GM12874 (cell line): ENCODE measurements around the gene GCNA.

Experiments used
- TF ChIP-seq, protein P1 (sequence below): IDR thresholded peaks from 2 replicates; pipeline ENCODE4 v1.5.1; 2011; ENCODE audit warnings: low read depth, mild to moderate bottlenecking, control low read depth, low read length, moderate library complexity; ENCODE audit not compliant: insufficient read depth

The GCNA gene

GRCh38 chrX:71545364-71545763, 32.9 kb upstream of the GCNA start:
- TF ChIP-seq, protein P1, sequence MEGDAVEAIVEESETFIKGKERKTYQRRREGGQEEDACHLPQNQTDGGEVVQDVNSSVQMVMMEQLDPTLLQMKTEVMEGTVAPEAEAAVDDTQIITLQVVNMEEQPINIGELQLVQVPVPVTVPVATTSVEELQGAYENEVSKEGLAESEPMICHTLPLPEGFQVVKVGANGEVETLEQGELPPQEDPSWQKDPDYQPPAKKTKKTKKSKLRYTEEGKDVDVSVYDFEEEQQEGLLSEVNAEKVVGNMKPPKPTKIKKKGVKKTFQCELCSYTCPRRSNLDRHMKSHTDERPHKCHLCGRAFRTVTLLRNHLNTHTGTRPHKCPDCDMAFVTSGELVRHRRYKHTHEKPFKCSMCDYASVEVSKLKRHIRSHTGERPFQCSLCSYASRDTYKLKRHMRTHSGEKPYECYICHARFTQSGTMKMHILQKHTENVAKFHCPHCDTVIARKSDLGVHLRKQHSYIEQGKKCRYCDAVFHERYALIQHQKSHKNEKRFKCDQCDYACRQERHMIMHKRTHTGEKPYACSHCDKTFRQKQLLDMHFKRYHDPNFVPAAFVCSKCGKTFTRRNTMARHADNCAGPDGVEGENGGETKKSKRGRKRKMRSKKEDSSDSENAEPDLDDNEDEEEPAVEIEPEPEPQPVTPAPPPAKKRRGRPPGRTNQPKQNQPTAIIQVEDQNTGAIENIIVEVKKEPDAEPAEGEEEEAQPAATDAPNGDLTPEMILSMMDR = no peak

DNA sequence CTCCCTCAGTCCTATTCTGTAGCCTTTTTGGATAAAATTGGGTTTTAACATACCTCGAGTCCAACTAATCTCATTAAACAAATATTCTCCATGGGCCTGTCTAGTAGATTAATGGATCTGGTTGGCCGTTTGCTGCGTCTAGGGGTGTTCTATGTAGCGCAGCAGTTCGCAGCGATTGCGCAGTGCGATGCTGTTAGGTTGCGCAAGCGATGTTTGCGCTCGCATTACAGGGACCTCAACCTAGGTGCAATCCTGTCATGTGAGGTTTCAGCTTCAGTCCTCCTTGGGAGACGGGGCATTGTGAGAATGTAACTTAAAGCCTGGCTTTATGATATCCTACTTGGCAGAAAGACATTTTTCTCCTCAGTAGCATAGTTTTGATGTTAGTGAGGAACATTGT, 31.4 kb upstream of the GCNA start:
- TF ChIP-seq, protein P1 = no peak

DNA sequence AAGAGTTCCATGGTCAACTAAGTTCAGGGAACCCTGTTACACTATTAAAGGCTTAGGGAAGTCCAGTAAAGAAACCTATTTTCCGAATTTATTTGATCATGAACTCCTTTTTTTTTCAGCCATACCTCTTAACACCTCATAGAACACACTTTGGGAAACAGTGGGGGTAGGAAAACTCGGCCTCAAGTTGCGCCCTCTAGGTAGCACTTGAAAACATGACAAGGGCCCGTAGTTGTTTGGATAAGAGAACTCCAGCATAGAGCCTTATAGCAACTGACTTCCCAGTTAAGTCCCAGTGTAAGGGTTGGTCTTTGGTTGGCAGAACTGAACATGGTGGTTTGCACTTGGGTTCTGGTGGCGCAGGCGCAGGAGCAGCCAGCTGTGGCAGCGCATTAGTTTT, 30.9 kb upstream of the GCNA start:
- TF ChIP-seq, protein P1 = no peak

DNA sequence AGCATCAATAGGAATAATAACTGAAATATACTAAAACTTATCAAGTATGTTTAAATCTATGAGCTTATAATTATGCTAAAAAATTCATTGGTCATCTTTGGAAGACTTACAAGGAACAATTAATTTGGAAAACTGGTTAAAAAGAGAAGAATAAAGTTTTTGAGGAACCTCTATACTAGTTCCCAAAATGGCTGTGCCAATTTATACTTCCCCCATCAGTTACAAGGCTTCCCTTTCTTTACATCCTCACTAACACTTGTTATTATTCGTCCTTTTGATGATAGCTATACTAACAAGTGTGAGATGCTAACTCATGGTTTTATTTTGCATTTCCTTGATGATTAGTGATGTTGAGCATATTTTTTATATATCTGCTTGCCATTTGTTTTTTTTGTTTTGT, 28.3 kb upstream of the GCNA start:
- TF ChIP-seq, protein P1 = no peak

GRCh38 chrX:71550578-71550977, 27.7 kb upstream of the GCNA start:
- TF ChIP-seq, protein P1 = no peak

DNA sequence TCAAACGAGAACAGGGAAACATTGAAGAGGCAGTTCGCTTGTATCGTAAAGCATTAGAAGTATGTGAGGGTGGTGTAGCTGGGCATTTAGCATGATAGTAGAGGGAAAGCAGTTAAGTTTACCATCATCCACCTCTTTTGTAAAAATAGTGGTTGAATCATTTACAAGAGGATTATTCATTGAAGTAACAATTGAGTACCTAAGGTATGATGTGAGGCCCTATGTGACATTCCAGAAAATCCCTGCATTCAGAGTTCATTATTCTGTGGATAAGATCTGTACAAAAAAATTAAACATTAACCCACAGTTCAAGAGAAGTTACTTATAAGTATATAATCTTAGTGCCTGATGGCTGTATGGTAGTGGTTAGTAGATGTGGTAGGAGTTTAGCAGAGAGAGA, 22.2 kb upstream of the GCNA start:
- TF ChIP-seq, protein P1 = no peak

DNA sequence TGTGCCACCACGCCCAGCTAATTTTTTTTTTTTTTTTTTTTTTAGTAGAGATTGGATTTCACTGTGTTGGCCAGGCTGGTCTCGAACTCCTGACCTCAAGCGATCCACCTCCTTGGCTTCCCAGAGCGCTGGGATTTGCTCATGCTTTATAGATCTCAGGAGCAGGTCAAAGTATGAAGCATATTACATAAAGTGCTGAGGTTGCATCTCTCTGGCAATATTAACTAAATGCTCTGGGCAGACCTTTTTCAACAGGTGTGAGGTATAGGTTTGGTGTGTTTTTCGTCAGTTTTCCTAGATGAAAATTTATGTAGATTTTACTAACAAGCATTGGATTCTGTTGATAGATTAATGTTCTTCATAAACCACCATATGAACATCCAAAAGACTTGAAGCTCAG, 19.3 kb upstream of the GCNA start:
- TF ChIP-seq, protein P1 = no peak

DNA sequence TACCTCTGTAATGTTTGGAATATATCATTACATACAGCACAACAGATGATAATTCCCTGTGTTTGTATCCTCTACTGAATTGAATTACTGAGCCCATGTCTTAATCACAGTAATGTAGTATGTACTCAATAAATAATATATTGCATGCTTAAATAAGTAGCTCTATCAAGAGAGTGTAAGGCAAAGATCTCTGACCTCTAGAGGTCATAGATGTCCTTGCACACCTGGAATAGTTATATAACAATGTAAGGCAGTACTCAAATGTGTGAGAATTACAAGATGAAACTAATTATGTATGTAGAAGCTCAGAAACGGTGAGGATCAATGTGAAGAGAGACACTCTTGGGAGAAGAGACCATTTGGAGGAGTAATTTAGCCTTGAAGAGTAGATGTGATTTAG, 14.3 kb upstream of the GCNA start:
- TF ChIP-seq, protein P1 = no peak
